NCI-H2029 treated with DMSO at 0.1 percent for 48 hours (cell line): Measurements from ENCODE around the gene HPF1.
"Not testable (repeated sequence)": the region's sequence is repeated elsewhere in the genome, so short reads cannot be mapped to it uniquely, and the experiment has no call there.

Source experiments
- DNase-seq: peaks from one replicate; lab custom pipeline; 2025; lab: John Stamatoyannopoulos, UW

Gene HPF1

DNA sequence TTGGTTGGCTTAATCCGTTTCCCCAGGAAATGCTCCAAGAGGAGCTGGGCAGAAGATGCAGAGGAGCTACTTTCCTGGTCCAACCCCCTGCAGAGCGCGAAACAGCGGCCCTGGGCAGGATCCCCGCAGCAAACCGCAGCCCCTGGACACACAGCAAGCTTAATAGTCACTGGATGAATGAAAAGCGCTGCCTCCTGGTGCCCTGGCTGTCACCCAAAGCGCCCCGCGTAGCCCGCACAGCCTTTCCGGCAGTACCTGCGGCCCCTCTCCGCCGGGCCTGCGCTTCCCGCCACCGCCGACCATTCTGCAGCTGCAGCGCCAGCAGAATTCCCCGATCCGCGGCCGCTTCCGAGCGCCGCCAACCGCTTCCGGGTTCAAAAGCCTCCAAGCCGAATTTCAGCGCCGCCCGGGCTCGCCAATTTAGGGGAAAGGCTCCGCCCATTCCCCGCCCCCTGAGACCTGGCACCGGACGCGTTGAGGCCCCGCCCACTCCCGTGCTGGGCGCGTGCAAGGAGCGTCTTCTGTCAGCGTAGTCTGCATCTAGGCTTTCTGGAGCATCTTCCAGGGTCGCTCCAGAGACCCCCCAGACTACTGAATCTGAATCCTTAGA lies at the start of gene HPF1:
TSS of gene HPF1 (minus strand) at position 370 of the 610 bp plus-strand sequence. CDS start at position 303, 67 bp downstream.
- peak; percentile 60 for DNase-seq

DNA sequence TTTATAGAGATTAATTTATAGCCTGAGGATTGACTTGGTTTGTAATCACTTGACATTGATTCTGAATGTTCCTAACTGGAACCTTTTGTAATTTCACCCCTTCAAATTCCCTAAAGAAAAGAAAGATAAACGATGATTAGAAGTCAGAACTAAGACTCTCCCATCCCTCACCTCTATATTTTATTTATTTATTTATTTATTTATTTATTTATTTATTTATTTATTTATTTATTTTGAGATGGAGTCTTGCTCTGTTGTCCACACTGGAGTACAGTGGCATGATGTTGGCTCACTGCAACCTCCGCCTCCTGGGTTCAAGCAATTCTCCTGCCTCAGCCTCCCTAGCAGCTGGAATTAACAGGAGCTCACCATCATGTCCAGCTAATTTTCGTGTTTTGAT lies 49.0 kb upstream of the HPF1 start:
- not testable (repeated sequence) for DNase-seq

DNA sequence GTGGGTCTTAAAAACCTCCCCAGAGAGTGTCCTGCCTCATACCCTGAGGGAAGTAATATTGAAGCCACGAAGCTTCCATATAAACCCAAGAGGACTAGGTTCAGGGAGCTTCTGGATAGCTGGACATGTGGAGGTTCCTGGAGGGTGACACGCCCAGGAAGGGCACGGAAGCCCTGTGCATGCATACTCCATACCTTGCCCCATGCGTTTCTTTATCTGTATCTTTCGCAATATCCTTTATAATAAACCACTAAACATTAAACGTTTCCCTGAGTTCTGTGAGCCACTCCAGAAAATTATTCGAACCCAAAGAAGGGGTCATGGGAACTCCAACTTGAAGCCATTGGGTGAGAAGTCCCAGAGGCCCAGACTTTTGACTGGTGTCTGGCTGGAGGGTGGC lies 45.7 kb upstream of the HPF1 start:
- no peak for DNase-seq

DNA sequence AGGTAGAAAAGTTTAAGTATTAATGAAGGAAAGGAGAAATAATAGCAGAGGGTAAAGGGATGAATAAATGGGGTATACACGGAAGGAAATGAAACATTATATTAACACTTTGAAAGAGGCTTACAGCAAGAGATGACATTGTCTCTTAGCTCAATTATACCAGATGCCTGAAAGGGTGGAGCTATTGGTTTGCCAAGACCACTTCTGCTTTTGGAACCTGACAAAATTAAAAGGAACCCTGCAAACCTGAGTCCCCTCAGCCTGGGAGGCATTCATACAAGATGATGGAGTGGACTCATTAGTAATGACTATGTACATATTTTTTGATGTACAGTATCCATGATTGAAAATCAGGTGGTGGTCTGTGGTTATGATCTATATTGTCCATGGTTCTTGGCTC lies 45.1 kb upstream of the HPF1 start:
- DNase-seq: no peak

DNA sequence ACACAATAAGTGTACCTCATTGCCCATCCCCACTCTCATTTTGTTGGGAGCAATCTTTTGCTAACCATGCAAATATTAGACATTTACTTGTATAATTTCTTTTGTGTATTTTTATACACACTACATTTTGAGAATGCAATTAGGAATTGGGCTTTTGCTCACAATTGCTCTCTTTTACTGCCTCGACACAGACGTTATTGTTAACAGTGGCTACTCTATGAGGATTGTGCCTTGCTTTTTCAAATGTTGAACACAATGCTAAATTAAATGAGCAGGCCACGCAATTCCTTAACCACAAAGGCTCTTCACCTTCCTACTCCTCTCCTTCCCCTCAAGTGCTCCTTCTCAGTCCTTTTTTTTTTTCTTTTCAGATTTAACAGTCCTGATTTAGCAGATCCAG lies 42.8 kb upstream of the HPF1 start:
- no peak for DNase-seq

DNA sequence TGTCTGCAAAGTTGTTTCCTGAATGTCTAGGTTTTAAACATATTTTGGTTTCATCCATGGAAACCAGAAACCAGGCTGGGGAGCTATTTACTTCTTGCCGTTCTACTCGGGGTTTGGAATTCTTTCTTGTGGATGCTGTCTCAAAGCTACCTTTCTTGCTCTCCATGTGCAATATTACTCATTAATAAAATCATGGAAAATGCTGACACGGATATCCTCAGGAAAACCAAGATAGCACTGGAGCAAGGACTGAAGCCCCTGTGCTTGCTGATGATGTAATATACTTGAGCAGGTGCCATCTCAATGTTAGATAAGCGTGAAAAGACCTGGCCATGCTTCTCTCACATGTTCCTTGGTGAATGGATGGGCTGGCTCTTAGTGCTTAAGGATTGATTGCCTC lies 41.5 kb upstream of the HPF1 start:
- DNase-seq: no peak

DNA sequence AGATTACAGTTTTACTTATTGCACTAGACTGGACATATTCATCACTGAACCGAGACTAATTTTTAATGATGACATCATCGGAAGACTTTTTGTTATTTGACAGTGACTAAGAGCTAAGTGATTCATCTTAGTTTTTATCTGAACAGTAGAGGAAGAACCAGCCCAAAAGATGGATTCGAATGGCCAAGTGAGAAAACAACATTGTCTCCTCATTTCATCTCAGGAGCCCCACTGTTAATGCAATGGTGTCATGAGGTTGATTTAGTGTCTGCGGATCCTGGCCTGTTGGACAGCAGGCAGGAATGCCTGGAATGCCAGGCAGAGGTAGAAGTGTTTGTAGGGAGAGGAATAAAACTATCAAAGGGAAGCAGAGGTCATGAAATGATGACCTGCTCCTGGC lies 37.8 kb upstream of the HPF1 start:
- no peak for DNase-seq

DNA sequence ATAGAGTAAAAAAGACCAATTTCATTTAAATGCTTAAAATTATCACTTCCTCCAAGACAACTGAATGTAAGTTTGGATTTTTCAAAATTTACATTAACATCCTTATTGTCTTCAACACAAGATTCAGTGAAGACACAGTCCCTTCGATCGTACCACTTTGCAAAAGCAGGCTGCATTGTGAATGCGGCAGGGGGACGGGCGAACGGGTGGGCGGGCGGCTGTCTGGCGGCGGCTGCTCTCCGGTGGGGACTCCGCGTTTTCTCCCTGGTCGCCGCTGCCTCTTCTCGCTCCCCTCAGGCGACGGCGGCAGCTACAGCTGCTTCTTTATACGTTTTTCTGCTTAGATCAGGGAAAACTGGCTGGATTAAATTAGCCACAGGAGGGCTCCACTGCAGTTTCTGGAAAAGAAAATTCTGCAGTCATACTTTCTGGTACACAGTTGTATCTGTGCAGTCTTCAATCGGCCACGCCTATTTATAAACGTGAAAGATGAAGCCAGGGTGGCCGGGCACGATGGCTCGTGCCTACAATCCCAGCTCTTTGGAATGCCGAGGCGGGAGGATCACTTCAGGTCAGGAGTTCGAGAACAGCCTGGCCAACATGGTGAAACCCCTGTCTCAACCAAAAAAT lies 33.9 kb upstream of the HPF1 start:
- no peak for DNase-seq

DNA sequence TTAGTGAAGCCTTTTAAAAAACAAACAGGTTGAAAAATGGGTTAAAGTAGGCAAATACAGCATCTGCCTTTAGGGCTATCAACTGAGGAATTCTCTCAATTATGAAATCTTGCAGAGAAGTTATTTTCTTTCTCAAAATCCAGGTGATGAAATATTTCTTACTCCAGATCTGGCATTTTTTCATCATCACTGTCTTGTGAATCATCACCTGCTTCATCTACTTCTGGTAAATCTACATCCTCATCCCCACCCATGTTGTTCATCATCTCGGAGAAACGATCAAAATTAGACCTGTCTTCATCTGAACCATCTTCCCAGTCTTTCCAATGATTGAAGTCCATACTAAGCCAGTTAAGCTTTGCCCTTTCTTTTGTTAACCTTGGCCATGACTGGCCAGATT lies 33.3 kb upstream of the HPF1 start:
- DNase-seq: no peak

DNA sequence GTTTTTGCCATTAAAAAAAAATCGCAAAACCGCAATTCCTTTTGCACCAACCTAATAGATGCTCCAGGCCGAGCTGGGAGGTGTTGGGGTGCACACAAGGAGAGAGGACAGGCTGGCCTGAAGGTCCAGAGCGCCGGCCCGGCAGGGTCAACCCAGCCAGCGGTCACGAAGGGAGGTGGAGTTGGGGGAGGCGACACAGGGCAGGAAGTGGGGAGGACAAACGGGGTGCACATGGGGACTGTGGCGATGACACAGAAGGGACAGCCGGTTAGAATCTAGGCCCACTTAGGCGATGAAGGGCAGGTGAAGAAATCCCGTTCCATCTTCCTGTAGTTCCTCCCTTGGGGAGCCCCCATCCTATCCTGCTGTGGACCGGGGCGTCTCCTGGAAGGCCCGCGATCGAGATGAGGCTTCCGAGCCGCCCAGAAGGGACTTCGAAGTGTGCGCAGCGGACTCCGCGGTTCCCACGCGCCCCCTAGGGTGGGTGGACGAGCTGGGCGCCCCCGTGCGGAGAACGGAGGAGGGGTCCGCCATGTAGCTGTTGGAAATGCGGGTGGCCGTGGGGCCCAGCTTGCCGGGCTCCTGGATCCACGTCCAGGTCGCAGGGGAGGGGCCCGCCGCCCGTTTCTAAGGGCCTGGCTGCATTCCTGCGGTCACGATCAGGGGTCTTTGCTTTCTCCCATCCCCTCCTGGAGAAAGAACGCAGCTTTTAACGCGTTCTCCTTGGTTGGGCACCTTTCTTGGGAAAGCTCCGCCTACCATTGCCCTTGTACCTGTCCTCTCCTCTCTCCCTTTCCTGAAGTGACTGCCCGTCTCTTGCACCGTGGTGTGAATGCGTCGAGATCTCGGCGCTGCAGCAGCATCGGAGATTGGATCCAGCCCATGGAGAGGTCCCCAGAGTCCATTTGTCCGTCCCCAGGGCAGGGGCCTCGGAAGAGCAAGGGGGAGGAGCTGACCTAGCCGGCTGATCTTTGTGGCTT lies 17.0 kb upstream of the HPF1 start:
- no peak for DNase-seq

DNA sequence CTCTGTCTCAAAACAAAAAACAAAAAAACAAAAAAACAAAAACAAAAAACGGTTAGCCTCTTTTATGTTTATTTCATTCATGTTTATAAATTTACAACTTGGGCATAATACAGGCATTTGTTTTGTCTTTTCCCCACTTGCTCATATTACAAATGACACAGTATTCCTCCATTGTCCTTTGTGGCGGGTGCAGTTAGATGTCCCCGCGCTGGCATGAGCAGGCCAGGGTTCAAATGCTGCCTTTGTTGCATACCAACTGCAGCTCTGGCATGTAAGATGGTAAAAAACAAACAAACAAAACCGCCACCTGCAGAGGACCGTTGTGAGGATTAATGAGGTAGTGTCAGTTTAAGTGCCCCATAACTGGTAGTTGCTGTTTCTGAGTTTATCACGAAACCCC lies 16.1 kb upstream of the HPF1 start:
- DNase-seq: no peak

DNA sequence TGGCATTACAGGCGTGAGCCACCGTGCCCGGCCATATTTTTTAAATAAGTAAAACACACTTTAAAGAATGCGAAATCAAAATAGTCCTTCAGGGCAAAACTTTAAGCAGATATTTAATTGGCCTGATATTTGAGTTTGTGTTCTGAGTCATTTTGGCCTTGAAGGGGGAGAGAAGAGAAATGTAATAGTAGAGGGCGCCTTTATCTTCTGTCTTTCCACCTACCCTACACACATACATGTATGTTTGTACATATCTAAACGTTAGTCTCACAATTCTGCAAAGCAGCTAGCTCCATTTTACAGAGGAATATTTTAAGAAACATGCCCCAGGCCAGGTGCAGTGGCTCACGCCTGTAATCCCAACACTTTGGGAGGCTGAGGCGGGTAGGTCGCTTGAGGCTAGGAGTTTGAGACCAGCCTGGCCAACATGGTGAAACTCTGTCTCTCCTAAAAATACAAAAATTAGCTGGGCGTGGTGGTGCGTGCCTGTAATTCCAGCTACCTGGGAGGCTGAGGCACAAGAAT lies 13.9 kb upstream of the HPF1 start:
- not testable (repeated sequence) for DNase-seq

DNA sequence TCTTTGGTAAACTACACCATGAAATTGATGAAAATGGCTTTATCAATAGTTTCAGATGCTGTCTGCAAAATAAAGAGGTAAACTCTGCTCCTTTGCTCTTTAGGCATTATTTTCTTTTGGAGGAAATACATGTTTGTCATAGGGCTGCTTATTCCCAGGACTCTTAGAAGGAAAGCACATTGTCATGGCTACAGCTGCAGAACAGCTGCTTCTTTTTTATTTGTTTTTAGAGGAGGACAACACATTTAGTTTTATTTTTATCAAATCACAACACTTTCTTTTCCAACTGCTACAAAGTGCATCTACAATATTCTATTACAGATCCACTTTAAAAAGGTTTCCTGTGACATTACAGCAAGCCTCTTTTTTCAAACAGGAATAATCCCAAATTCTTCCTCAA lies 12.7 kb upstream of the HPF1 start:
- DNase-seq: no peak

DNA sequence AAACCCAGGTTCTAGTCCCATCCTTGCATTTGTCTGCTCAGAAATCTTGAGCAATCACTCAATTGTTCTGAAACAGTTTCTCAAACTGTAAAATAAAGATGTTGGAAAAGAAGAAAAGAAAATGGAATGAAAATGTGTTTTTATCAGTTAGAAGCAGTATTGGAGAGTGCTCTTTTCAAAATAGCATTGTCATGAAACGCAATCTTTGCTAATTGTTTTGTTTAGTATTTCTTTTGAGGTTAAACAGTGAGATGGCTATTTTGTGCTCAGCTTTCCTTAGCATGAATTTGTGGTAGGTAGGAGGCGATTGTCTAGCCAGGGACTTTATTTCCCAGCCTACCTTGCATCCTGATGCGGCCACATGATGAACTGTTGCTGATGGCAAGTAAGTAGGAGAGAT lies 10.6 kb upstream of the HPF1 start:
- no peak for DNase-seq

DNA sequence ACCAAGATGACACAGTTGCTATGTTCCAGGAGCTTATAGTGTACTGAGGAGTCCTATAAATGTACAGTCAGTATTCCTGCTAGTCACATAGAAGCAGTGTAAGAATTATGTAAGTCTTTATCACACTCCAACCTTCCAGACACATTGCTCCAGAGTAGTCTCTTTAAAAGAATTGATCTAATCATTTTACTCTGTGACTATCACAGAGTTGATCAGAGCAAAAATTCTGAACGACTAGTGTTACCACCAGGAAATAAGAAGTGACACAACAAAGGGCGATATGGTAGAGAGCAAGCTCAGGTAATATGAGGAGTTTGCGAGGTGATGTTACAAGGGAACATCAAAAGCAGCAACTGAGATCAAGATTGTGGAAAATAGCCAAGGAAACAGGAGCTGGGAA lies 9.0 kb upstream of the HPF1 start:
- no peak for DNase-seq

DNA sequence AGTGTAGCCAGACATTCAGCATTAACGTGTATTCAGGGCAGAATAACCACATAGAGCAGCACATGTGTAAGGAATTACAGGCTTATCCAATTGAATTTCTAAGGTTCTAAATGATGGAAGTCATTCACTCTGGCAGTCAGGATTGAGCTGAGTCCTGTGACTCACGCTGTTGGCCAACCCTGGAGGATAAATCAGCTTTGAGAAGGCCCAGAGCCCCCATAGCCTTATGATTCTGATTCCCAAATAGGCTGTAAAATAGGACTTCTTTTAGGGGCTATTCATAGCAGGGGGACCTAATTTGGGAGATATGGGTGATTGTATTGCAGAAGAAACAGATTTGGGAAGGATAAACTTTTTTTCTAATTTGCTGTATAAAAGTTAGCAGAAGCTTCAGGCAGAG lies 8.1 kb upstream of the HPF1 start:
- no peak for DNase-seq

DNA sequence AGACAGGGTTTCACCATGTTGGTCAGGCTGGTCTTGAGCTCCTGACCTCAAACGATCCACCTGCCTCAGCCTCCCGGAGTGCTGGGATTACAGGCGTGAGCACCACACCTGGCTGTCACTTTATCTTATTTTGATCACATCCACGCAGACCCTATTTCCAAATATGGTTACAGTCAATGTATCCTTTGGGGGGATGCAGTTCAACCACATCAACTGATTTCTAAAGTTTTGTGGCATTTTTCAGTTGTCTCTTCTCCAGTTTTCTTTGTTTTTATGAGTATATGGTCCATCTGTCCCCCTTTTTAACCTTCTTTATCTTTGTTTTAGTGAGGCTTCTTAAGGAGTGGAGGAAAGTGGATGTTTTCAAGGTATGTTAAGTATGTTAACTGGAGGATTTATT lies 4.1 kb upstream of the HPF1 start:
- no peak for DNase-seq

DNA sequence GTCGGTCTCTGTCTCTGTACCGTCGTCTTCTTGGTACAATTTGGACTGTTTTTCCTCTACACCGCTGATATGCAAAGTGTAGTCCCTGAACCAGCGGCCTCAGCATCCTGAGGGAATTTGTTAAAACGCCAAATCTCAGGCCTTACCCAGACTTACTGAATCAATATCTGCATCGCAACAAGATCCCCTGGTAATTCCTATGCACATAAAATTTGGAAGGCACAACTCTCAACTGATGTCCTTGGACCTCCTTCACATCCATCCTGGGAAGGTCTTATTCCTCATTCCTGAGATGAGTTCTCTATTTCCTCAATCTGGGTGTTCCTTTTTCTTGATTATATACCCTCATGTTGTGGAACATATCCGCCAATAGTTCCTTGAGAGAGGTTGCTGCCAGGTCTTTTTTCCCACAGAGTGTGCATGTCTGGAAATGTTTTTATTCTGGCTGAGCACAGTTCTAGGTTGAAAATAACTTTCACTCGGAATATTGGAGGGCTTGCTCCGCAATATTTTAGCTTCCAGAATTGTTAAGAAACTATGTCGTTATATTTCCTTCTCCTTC lies 738 bp upstream of the HPF1 start:
- no peak for DNase-seq

DNA sequence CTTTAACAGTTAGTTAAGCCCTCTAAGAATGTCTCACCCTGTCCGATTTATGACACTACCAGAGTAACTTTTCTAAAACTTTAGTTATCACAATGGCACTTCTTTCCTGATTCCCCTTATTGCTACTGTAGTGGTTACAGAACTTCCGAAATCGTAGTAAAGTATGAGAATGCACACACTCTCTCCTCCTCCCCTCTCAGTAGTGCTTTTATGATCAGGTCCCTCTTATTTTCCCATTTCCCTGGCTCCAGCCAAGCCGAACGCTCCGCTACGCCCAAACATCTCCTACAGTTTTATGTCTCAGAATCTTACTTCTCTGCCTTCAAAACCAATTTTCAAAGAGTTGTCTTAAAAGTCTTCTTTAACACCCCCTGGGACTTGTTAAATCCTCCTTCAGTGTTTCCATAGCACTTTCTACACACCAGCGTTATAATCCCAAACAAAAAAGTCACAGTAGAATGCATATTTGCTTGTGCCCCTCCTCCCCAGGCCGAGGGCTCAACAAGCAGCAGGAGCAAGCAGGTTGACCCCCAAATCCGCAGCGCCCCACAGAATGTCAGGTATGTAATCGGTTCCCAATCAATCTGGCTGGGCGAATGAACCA lies 671 bp downstream of the HPF1 start:
- no peak for DNase-seq

DNA sequence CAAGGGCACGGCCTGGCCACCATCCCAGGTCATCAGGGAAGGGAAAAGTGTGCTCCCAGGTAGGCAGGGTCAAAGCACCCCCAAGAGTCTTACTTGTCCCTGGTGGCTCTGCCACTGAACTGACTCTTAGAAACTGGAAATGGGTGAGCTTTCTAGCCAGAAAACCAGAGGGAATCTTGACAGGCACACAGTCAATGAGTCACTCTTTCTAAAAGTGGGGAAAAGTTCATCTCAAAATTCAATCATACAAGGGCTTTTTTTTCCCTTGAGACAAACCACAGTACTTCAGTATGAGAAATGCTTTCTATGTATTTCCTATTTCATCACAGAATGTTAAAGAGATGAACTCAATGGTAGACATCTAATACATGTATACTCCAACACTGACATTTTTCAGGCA lies 12.5 kb downstream of the HPF1 start:
- no peak for DNase-seq

DNA sequence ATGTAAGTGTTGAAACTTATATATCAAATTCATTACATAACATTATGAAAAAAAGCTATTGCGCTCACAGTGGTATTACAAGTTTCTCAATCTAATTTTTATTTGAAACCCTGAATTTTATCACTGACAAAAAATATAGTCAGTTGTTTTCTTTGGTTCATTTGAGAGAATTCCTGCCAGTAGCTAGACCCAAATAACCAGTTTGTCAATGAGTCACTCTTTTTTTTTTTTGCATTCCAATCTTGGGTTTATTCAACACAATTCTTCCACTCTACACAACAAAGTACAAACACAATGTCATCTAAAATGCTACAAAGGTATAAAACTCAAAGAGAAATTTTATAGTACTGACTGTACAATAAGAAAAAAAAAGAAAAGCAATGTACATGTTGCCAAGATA lies 13.1 kb downstream of the HPF1 start:
- DNase-seq: no peak

DNA sequence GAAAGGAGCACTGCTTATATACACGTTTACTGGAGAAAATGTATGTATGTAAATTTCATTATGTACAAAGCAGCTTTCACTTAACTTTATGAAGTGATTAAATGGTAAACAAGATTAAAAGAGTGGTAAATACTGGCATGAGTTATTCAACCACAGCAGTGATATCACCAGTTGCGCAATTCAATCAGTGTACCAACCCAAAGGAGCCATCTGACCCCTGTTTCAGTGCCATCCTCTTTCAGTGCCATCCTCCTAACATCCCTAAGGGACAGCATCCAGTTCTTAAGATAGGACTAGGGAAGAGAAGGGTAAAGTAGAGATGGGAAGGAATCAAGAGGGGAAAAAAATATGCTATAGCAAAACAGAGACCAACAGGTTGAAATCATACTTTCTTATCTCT lies 16.2 kb downstream of the HPF1 start:
- DNase-seq: no peak
